Measurements from ENCODE around the gene VPS37C. TPM values are rescaled to one million over a fixed set of nuclear protein-coding genes. Genes with fewer than 3 reads are reported as not detected.

The VPS37C gene
- polyA plus RNA-seq, 1 of the 3 experiments (the other 2 are of a cell fraction) = 15.2 TPM

GRCh38 chr11:61189933-61190332 lies 28.7 kb upstream of the VPS37C start:
- Histone ChIP-seq H3K9me2 (no peaks in the 10 kb centered on the region), H3F3A (replicated peaks; ENCODE audit: insufficient read depth) (no peaks in the 10 kb centered on the region), H4K20me1 (ENCODE audit: insufficient read depth) (no peaks in the 10 kb centered on the region), H3K4me1 (ENCODE audit: control insufficient read depth in 1 of 2, insufficient read depth in 2 of 2, low read depth in 1 of 2, low read length in 1 of 2) (no peaks in the 10 kb centered on the region), H3K4me3 (ENCODE audit: low read depth in 2 of 2, low read length in 1 of 2) (no peak overlapping the region), H2AFZ (ENCODE audit: low read depth) (no peak overlapping the region), H3K9ac (no peak overlapping the region), H3K79me2 (ENCODE audit: insufficient read depth) (no peaks in the 10 kb centered on the region), H3K36me3 (replicated peaks in 1 of 2; ENCODE audit: control insufficient read depth in 1 of 2, insufficient read depth in 2 of 2, low read length in 1 of 2) (no peaks in the 10 kb centered on the region), H3K27me3 (ENCODE audit: insufficient read depth) (no peaks in the 10 kb centered on the region; the same call in 1 of the 2 replicates), H3K27ac (ENCODE audit: low read depth in 2 of 2, low read length in 1 of 2) (no peak overlapping the region), H3K9me3 (no peaks in the 10 kb centered on the region), H3K4me2 (no peak overlapping the region)
- TF ChIP-seq TEAD4 (IDR thresholded peaks at IDR 0.05; ENCODE audit: borderline replicate concordance, insufficient read depth) = no peak
- no peak for TF ChIP-seq PBX3 (IDR thresholded peaks at IDR 0.05)
- no peak for TF ChIP-seq IRF3 (IDR thresholded peaks at IDR 0.05; ENCODE audit: low read depth, low read length)
- TF ChIP-seq GATA2 (CRISPR knock-in tag; IDR thresholded peaks at IDR 0.05) = no peak
- no peak for TF ChIP-seq MEF2A (IDR thresholded peaks at IDR 0.05; ENCODE audit: borderline replicate concordance, low read depth)
- no peak for TF ChIP-seq EP300 (IDR thresholded peaks at IDR 0.05; ENCODE audit: borderline replicate concordance in 1 of 2, low read depth in 1 of 2, low read length in 1 of 2)
- WGBS (ENCODE audit: low lambda C conversion rate) = 55% methylated on average over 8 of the region's 8 CpGs
- POLR2A ChIA-PET = no interaction called here
- CTCF ChIA-PET = interaction anchor here (4.5 to 6.9 kb wide), 2 partner anchors 62 to 359 kb away, joined by 34 to 61 read pairs; no protein-coding TSS in a partner anchor
- no peak for DNase-seq

GRCh38 chr11:61187505-61188130 lies 26.4 kb upstream of the VPS37C start:
- no peaks in the 10 kb centered on the region for H4K20me1 ChIP-seq (ENCODE audit: insufficient read depth)
- H3K4me2 ChIP-seq = no peak overlapping the region
- no peak overlapping the region for H2AFZ ChIP-seq (ENCODE audit: low read depth)
- H3K9me2 ChIP-seq = no peaks in the 10 kb centered on the region
- H3K9me3 ChIP-seq = no peaks in the 10 kb centered on the region
- H3K27me3 ChIP-seq (ENCODE audit: insufficient read depth) = no peaks in the 10 kb centered on the region; the same call in 1 of the 2 replicates
- no peak overlapping the region for H3K9ac ChIP-seq
- H3K36me3 ChIP-seq (replicated peaks in 1 of 2; ENCODE audit: control insufficient read depth in 1 of 2, insufficient read depth in 2 of 2, low read length in 1 of 2) = no peaks in the 10 kb centered on the region
- no peak overlapping the region; a peak in 1 of 4 replicates for H3K4me3 ChIP-seq (ENCODE audit: low read depth in 2 of 2, low read length in 1 of 2)
- POLR2A ChIA-PET = no interaction called here
- CTCF ChIA-PET = interaction anchor here (0.6 to 6.9 kb wide), 41 partner anchors 10 to 522 kb away, joined by 3 to 61 read pairs (median 4); partner anchors contain the start of genes TMEM132A and VPS37C
- WGBS (ENCODE audit: low lambda C conversion rate) = 43% methylated on average over 11 of the region's 11 CpGs
- TF ChIP-seq USF2 (IDR thresholded peaks at IDR 0.05; ENCODE audit: borderline replicate concordance, low read depth, low read length) (no peak), TCF12 (IDR thresholded peaks at IDR 0.05) (no peak), FOSL2 (IDR thresholded peaks at IDR 0.05; ENCODE audit: borderline replicate concordance, low read depth) (no peak), SMC3 (IDR thresholded peaks at IDR 0.05; ENCODE audit: low read depth, low read length) (peak; percentile 79), CTCF (IDR thresholded peaks at IDR 0.05) (peak; percentile 85), REST (IDR thresholded peaks at IDR 0.05; ENCODE audit: low read depth, low read length) (no peak), JUND (IDR thresholded peaks at IDR 0.05) (no peak), RAD21 (IDR thresholded peaks at IDR 0.05; ENCODE audit: low read length) (peak; percentile 96)
- no peaks in the 10 kb centered on the region for H3K79me2 ChIP-seq (ENCODE audit: insufficient read depth)
- H3K27ac ChIP-seq (ENCODE audit: low read depth in 2 of 2, low read length in 1 of 2) = no peak overlapping the region
- H3K4me1 ChIP-seq (ENCODE audit: control insufficient read depth in 1 of 2, insufficient read depth in 2 of 2, low read depth in 1 of 2, low read length in 1 of 2) = no peaks in the 10 kb centered on the region
- no peaks in the 10 kb centered on the region for H3F3A ChIP-seq (replicated peaks; ENCODE audit: insufficient read depth)
- peak; percentile 83 for DNase-seq
